PC-3 (cell line): Measurements from ENCODE around the gene PNLIPRP2. TPM values are rescaled to one million over a fixed set of nuclear protein-coding genes. Genes with fewer than 3 reads are reported as not detected.

Experiments used
- ATAC-seq: fragments of 200-7000 bp; cut with Tn5 transposase; 2 replicates; pipeline ENCODE4 v1.9.1; 2020; ENCODE audit warnings: mild to moderate bottlenecking, moderate library complexity
- BruUV-seq: library from RNA; stranded (reverse); fragments of 400-500 nt; replicated peaks from 2 replicates; lab custom pipeline; 2021; lab: Mats Ljungman, UMichigan
- CTCF ChIA-PET: fragments of 300-600 bp; sonication (Branson Sonifier 250); formaldehyde crosslinking; loops from one replicate; lab custom pipeline; 2022; ENCODE audit warnings: antibody characterized with exemption; lab: Charles Lee
- POLR2A ChIA-PET: fragments of 300-600 bp; sonication (Branson Sonifier 250); formaldehyde crosslinking; loops from one replicate; lab custom pipeline; 2022; ENCODE audit warnings: antibody characterized with exemption; ENCODE audit not compliant: unreplicated experiment; lab: Charles Lee
- DNase-seq: peaks from one replicate; pipeline ENCODE4 v3.0.0-alpha.2; 2015
- H2AFZ ChIP-seq: fragments of 300-600 bp; sonication (generic); 2 replicates; pipeline ENCODE4 v1.6.0; 2016; ENCODE audit warnings: antibody characterized with exemption, low read length
- H3F3A ChIP-seq: fragments of 300-600 bp; sonication (generic); one replicate; pipeline ENCODE4 v1.6.0; 2017; ENCODE audit warnings: antibody characterized with exemption, low read length, control low read depth, mild to moderate bottlenecking; ENCODE audit not compliant: unreplicated experiment
- H3K27ac ChIP-seq: fragments of 300-600 bp; sonication (generic); 2 replicates; pipeline ENCODE4 v1.5.1; 2016; ENCODE audit warnings: mild to moderate bottlenecking, low read length
- H3K27me3 ChIP-seq: fragments of 300-600 bp; sonication (generic); 2 replicates; pipeline ENCODE4 v1.6.1; 2016; ENCODE audit warnings: low read length, mixed read lengths
- H3K36me3 ChIP-seq: fragments of 300-600 bp; sonication (generic); 2 replicates; pipeline ENCODE4 v1.6.1; 2016; ENCODE audit warnings: low read depth, mixed run types, low read length, mixed read lengths
- H3K4me1 ChIP-seq: fragments of 300-600 bp; sonication (generic); 2 replicates; pipeline ENCODE4 v1.5.1; 2016; ENCODE audit warnings: low read length; ENCODE audit not compliant: insufficient read depth
- H3K4me2 ChIP-seq: fragments of 300-600 bp; sonication (generic); 2 replicates; pipeline ENCODE4 v1.6.0; 2016; ENCODE audit warnings: low read length
- H3K4me3 ChIP-seq: fragments of 300-600 bp; sonication (generic); 2 replicates; pipeline ENCODE4 v1.5.1; 2016; ENCODE audit warnings: mild to moderate bottlenecking, low read length, mixed read lengths
- H3K79me2 ChIP-seq: fragments of 300-600 bp; sonication (generic); 2 replicates; pipeline ENCODE4 v1.6.1; 2017; ENCODE audit warnings: low read length, mixed read lengths
- H3K9ac ChIP-seq: fragments of 300-600 bp; sonication (generic); 2 replicates; pipeline ENCODE4 v1.6.0; 2016; ENCODE audit warnings: mild to moderate bottlenecking, low read length
- H3K9me2 ChIP-seq: fragments of 300-600 bp; sonication (generic); replicated peaks from 2 replicates; pipeline ENCODE4 v1.6.1; 2016; ENCODE audit warnings: mixed run types, low read length, mixed read lengths
- H3K9me3 ChIP-seq: fragments of 300-600 bp; sonication (generic); 2 replicates; pipeline ENCODE4 v1.6.1; 2016; ENCODE audit warnings: low read length, mixed read lengths
- H4K20me1 ChIP-seq: fragments of 300-600 bp; sonication (generic); 2 replicates; pipeline ENCODE4 v1.6.1; 2016; ENCODE audit warnings: low read length, mixed read lengths
- CTCF ChIP-seq: fragments of 300-600 bp; sonication (generic); conservative IDR thresholded peaks from 2 replicates; pipeline ENCODE4 v1.5.1; 2017; ENCODE audit warnings: antibody characterized with exemption, low read depth, mild to moderate bottlenecking, low read length
- EZH2 ChIP-seq: fragments of 300-600 bp; sonication (generic); IDR thresholded peaks from one replicate; pipeline ENCODE4 v1.6.1; 2017; ENCODE audit warnings: antibody characterized with exemption, mild to moderate bottlenecking, low read length; ENCODE audit not compliant: unreplicated experiment
- EZH2phosphoT487 ChIP-seq: fragments of 300-600 bp; sonication (generic); IDR thresholded peaks from 2 replicates; pipeline ENCODE4 v1.6.1; 2018; ENCODE audit warnings: mild to moderate bottlenecking, antibody characterized with exemption, low read length, borderline replicate concordance
- intact Hi-C: fragments of 100-400 bp; cut with micrococcal nuclease; formaldehyde crosslinking; loops from 2 replicates; pipeline ENCODE4 v1.9.0; 2023
- total RNA-seq: library from RNA; depleted of rRNA; stranded (reverse); fragments of >200 nt; gene quantifications from 2 replicates; pipeline ENCODE4 v1.2.3, GENCODE V29; 2014

PNLIPRP2 gene
- total RNA-seq, 1 experiment from 2014 or later: not detected

DNA sequence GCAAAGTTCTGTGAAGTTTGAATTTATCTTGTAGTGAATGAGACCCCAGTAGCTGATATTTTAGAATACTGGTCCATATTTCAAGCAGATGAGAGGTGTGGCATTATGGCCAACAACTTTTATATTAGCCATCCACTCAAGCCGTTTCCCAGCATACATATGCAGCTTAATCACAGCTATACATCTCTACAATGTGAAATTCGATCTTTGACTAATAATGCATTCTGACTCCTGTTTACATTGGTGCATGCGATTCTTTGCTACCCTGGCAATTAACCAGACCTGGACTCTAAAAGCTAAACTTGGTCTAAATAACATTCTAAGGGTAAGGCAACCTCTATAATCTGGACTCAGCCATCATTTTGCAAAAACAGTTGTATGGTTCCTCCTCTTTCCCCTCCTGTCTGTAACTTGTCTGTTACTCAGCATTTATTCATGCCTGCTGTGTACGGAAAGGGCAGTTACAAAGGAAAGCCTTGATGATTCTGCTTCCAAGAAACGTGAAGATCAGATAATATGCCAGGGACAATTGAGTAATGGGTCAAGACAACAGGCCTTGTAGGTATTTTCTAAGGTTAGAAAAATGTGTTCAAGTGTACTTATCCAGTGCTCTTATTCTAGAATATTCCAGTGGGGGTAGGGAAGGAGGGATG lies 50.6 kb downstream of the PNLIPRP2 start:
- CTCF ChIA-PET: no interaction called here
- no peak; the same call in 1 of the 2 replicates for ATAC-seq
- POLR2A ChIA-PET: no interaction called here

DNA sequence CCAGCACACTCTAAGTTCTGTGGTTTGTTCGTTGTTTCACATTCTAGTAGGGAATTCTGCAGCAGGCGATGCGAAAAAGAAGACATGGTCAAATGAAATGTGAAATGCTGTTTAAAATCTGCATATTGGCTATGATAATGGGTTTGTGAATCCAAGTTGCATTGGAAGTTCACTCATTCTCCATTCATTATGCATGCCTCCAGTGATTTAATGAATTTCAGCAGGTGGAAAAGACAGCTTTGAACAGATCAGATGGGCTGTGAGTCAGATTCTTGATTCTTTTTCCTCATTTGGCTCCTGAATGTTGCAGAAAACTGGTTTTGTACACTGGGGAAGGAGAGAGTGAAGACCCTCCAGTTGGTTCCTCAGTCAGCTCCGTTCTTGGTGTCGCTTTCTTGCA lies 52.1 kb downstream of the PNLIPRP2 start:
- Histone ChIP-seq H3K36me3 (no peaks in the 10 kb centered on the region), H4K20me1 (no peaks in the 10 kb centered on the region), H3K27me3 (no peaks in the 10 kb centered on the region), H2AFZ (no peak overlapping the region), H3K9ac (no peak overlapping the region), H3K4me2 (no peak overlapping the region), H3F3A (no peaks in the 10 kb centered on the region), H3K9me2 (no peaks in the 10 kb centered on the region), H3K27ac (no peak overlapping the region), H3K9me3 (no peaks in the 10 kb centered on the region), H3K79me2 (no peaks in the 10 kb centered on the region), H3K4me1 (peaks cover 24% of the 10 kb centered on the region), H3K4me3 (no peak overlapping the region)
- TF ChIP-seq CTCF: no peak
- no peak for TF ChIP-seq EZH2
- no peak for TF ChIP-seq EZH2phosphoT487
- no peak for DNase-seq
- intact Hi-C loops: no loop called here
- ATAC-seq: no peak
- POLR2A ChIA-PET: no interaction called here
- no TSS peak for BruUV-seq
- CTCF ChIA-PET: no interaction called here

More for the DNA sequence above, 50.6 kb downstream of the PNLIPRP2 start:
- Histone ChIP-seq H3K36me3 (no peaks in the 10 kb centered on the region), H3K9ac (no peak overlapping the region), H3K4me3 (no peak overlapping the region), H3K27me3 (no peaks in the 10 kb centered on the region), H3K4me1 (peaks cover 24% of the 10 kb centered on the region), H3K4me2 (peak overlapping the region; percentile 5), H4K20me1 (no peaks in the 10 kb centered on the region), H3K9me3 (no peaks in the 10 kb centered on the region), H2AFZ (no peak overlapping the region), H3F3A (no peaks in the 10 kb centered on the region), H3K9me2 (no peaks in the 10 kb centered on the region), H3K27ac (no peak overlapping the region), H3K79me2 (no peaks in the 10 kb centered on the region)
- TF ChIP-seq EZH2 (no peak), EZH2phosphoT487 (no peak), CTCF (no peak)
- peak; percentile 65 for DNase-seq
- no TSS peak for BruUV-seq
- intact Hi-C loops: no loop called here

DNA sequence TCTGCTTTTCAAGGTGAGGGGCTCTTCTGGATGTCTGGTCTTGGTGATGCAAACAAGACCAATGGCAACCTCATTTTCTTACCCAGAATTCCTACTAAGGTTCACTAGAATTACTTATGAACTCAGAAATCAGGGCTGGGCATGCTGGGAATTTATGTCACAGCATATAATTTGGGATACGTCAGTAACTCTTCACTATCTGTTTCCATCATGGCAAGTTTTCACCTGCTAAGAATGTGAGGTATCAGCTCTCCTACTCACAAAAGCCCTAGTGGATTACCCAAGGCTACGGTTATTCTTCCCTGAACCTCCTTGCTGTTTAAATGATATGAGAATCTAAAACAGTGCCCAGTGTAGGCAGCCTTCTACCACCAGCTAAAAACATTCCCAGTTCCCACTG lies 53.1 kb downstream of the PNLIPRP2 start:
- no peaks in the 10 kb centered on the region for H3K36me3 ChIP-seq
- intact Hi-C loops: no loop called here
- POLR2A ChIA-PET: no interaction called here
- no peak overlapping the region for H3K4me3 ChIP-seq
- no peaks in the 10 kb centered on the region for H3K79me2 ChIP-seq
- H3K9me2 ChIP-seq: no peaks in the 10 kb centered on the region
- H3K9me3 ChIP-seq: no peaks in the 10 kb centered on the region
- no peak overlapping the region for H3K9ac ChIP-seq
- no peaks in the 10 kb centered on the region for H4K20me1 ChIP-seq
- no peak for DNase-seq
- H3K27ac ChIP-seq: no peak overlapping the region
- TF ChIP-seq EZH2 (no peak), EZH2phosphoT487 (no peak), CTCF (no peak)
- H3F3A ChIP-seq: no peaks in the 10 kb centered on the region
- ATAC-seq: no peak
- H3K4me2 ChIP-seq: no peak overlapping the region
- H3K4me1 ChIP-seq: peaks cover 22% of the 10 kb centered on the region
- H2AFZ ChIP-seq: no peak overlapping the region
- BruUV-seq: no TSS peak
- CTCF ChIA-PET: no interaction called here
- H3K27me3 ChIP-seq: no peaks in the 10 kb centered on the region
